Stomach (tissue), 4 donors: Measurements from ENCODE around the gene POU2AF3.

ENCODE experiments used
- CTCF ChIP-seq, 7 experiments: fragments of 450-650 bp in 4 of 7; fragments of 200-600 bp in 3 of 7; sonication (generic) in 3 of 7; IDR thresholded peaks; one replicate each; pipeline ENCODE4 v1.5.1; 2016 to 2019; ENCODE audit warnings: antibody characterized with exemption in 7 of 7, control low read depth in 2 of 7, mild to moderate bottlenecking in 1 of 7
- EP300 ChIP-seq: sonication (generic); formaldehyde crosslinking; IDR thresholded peaks from one replicate; pipeline ENCODE4 v1.6.1; 2017; ENCODE audit warnings: antibody characterized with exemption
- POLR2A ChIP-seq, 4 donors: fragments of 450-650 bp; IDR thresholded peaks; one replicate each; pipeline ENCODE4 v1.6.1; 2016; ENCODE audit warnings: antibody characterized with exemption in 4 of 4, control low read depth in 2 of 4, mild to moderate bottlenecking in 1 of 4, moderate library complexity in 1 of 4

GRCh38 chr11:111320728-111321568 lies 22.6 kb downstream of the POU2AF3 start:
- TF ChIP-seq CTCF (IDR thresholded peaks at IDR 0.05) (no peak), POLR2A (IDR thresholded peaks at IDR 0.05) (no peak), EP300 (no peak)
